T-helper 2 cell treated with Interferon-gamma antibody and Interleukin-4, amounts not matched to agents 100 ng/mL and 5 ng/mL, for 36 hours (primary cell): ENCODE data around the gene NEGR1. TPM values are rescaled to one million over a fixed set of nuclear protein-coding genes. Genes with fewer than 3 reads are reported as not detected.

Experiments used
- intact Hi-C: fragments of 100-400 bp; cut with micrococcal nuclease; formaldehyde crosslinking; loops from one replicate; pipeline ENCODE4 v1.15.1; 2023
- total RNA-seq: library from RNA; stranded (reverse); gene quantifications from 2 replicates; pipeline ENCODE4 v1.2.3, GENCODE V29; 2022

The NEGR1 gene
- total RNA-seq, 1 donor from 2014 or later: not detected

DNA sequence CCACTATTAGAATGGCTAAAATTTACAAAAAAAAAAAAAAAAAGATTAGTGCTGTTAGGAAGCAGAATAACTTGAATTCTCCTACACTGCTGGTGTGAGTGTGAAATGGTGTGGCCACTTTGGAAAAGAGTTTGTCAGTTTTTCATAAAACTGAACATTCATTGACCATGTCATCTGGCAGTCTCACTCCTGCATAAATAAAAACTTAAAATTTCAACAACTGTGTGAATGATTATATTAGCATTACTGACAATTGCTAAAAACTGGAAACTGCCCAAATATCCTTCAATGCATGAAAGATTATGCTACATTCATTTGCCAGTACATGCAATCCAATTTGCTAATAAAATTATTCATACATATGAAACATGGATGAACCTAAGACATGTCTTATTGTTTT is 570.9 kb downstream of the NEGR1 start:
- intact Hi-C loops: no loop called here

DNA sequence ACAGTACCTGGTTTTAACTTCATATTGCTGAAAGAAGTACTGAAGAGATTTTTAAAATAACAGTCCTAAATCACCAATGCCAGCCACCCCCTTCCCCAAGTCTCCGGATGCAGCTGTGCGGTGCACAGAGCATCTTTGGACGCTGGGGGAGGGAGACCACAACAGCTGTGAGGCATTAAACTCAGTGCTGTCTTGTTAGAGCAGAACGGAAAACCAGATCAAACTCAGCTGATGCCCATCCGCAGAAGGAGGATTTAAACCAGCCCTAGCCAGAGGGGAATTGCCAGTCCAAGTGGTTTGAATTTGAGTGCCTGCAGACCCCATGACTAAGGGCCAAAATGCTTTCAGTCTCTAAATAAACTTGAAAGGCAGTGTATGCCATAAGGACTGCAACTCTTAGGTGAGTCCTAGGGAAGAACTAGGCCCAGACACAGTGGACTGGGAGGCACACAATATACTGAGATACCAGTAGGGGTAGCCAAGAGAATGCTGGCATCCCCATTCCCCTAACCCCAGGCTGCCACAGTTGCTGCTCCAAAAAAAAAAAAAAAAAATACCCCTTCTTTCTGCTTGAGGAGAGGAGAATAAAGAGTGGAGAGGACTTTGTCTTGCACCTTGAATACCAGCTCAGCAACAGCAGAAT is 576.2 kb downstream of the NEGR1 start:
- intact Hi-C loops: no loop called here

DNA sequence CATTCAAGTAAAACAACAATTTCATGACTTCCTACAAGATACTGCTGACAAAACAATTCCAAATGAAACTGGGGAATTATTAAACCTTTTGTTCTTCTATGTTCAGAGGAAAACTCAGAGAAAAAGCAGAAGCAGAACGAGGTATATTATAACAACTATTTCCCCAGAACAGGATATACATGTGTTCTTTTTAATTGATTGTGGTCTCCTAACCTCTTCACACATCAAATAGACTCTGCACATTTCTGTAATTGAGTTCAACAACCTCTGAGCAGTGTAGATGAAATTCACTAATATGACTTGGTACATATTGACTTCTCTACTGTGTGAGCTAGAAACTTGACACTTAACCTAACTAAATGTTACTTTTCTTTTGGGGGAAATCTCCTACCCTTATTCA is 584.2 kb downstream of the NEGR1 start:
- intact Hi-C loops: no loop called here

DNA sequence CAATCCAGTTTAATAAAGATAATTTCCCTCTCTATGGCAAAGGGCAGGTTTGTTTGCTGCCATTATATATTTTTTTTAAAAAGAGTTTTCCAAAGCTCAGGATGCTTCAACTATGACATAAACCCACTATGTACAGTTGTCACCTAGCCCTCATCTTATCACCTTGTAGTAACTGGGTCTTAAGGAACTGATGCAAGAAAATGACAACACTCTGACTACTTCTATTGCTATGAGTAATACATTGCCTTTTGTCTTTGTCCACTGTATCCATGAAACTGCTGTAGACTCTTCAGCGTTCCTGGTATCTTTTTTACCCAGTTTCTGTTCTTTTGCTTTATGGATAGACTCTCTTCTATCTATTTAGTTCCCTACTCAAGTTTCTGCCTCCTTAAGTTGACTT is 586.5 kb downstream of the NEGR1 start:
- intact Hi-C loops: no loop called here

DNA sequence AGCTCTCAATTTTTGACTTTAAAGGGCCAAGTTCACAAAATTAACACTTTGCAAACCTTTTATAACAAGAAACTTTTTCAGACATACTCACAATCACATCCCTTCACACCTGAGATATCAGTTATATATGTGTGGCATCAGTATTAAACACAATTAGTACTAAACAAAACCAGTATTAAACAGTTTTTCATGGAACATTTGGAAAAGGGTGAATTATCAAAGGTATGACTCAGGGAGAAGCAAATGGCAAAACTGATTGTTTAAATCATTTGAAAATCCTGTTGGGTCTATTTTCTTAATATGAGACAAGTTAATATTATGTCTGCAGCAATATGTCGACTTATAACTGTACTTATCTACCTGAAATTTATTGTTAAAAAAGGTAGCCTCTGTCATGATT is 587.3 kb downstream of the NEGR1 start:
- intact Hi-C loops: no loop called here

DNA sequence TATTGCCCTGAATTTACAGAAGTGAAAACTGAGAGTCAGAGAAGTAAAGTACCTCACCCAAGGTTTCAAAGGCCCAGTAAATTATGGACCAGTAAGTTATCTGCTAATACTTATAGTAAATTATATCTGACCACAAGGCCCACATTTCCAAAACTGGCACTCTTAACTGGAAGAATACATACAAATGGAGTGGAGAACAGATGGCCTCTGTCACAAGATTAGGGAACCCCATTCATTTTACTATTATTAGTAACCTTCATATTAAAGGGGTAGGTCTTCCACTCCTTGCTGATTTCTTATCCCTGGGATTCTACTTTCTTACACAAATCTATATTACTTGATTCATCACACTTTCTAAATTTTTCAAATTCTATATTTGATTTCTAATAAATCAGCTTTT is 588.8 kb downstream of the NEGR1 start:
- intact Hi-C loops: no loop called here

DNA sequence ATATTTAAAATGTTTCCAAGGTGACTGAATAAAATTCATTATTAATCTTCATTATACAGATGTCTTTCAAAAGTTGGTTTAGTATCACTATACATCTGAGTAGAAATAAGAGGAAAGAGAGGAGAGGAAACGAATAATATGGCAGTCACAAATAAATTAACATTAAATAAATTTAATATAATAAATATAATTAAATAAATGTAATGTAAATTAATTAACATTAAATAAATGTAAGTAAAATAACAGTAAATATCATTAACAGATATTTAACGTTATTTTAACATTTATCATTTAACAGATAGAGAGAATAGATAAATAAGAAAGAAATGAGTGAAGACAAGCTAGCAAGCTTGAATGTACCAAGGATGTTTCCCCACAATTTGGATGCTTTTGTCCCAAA is 592.7 kb downstream of the NEGR1 start:
- intact Hi-C loops: no loop called here

DNA sequence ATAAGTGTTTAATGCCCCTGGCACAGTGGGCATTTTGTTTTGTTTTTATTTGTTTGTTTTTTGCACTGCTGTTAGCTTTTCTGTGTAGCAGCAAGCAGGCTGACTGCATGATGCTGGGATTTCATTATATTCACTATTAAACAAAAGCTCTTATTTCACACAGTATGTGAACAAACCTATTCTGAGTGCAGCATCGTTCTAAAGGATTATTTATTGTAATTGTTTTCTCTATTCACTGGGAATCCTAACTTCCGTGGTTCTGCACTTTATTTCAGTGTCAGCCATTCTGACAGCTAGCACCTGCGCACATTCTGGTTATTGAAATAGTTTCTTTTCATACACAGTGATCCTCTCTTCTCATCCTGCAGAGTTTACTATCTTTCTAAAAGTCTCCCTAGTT is 595.0 kb downstream of the NEGR1 start:
- intact Hi-C loops: no loop called here

DNA sequence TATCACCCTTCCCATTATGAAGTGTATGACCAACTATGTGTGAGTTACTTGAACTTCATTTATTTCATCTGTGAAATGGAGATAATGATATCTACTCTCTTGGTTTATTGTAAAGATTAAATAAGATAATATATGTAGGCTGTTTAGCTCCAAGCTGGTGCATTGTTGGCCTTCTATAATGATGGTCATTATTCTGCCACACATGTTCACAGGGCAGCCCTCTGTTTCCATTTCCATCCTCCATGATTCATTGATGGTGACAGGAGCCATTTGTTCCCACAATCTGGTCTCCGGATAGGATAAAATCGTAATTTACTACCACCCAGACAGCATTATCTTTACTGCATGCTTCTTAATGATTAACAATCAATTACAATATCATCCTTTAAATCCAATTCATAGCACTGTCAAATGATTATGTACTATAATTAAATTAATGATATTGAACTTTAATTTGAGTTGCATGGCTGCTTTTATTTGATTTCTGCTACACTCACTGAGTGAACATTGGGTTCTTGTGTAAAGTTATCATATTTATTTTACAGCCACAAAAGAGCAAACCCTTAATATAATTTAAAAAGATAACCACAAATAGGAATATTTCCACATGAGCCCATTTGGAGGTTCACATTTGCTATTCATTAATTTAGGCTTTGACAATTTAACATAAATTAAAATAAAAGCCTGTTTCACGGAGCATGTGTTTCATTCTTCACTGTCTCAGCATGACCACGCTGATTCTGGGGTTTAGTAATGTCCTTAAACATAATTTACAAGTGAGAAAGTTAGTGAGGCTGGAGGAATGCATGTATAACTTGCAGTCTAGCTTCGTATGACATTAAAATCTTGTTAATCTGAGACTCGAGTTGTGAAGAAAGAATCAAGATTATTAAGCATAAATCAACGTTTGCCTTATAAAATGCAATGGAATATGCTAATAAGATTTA is 605.1 kb downstream of the NEGR1 start:
- intact Hi-C loops: no loop called here

DNA sequence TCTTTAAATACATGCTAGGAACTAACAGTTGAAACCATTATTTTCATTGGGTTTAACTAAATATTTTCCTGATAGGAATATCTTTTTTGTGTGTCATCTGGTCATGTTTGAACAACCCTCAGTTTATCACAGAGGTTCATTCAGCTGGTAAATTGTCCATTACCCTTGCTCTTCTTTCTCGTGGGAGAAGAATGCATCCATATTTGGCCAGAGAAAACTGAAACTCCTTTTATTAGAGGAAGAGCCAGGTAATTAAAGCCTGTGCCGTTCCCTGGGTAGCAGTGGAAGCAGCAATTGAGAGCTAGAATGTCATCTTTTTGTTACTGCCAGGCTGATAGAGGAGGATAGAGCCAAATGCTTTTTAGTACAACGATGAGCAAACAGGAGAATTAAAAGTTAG is 614.3 kb downstream of the NEGR1 start:
- intact Hi-C loops: no loop called here

DNA sequence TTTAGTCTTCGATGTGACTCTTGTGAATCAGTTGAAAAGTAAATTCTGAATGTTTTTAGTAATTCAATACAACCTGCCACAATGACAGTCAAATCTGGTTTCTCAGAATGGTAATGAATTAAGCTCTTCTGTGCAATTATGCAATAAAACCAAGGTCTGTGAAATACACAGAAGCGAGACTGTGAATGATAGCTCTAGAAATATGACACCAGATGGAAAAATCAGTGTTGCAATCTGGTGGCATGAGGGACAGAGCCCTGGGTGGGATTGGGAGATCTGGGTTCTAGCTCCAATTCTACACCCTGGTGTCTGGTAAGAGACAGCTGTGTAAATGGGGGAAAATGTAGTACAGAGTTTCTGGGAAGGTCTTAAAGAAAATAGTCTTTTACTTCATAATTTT is 615.1 kb downstream of the NEGR1 start:
- intact Hi-C loops: no loop called here

DNA sequence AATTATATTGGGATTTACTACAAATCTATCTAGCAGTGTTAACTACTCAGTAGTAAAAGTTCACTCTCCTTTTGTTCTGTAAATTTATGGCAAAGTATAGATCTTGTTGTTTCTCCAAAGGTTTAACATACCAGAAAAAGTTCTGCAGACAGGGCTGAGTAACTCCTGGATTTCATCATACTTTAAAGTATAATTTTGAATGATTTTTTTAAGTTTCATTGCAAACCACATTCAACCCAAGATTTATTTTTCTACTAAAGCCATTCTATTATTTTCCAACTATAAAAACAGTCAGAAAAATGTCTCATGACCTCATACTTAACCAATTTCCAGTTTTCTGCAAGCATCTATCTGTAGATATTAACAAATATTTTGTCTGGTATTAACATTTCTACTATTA is 615.7 kb downstream of the NEGR1 start:
- intact Hi-C loops: no loop called here

DNA sequence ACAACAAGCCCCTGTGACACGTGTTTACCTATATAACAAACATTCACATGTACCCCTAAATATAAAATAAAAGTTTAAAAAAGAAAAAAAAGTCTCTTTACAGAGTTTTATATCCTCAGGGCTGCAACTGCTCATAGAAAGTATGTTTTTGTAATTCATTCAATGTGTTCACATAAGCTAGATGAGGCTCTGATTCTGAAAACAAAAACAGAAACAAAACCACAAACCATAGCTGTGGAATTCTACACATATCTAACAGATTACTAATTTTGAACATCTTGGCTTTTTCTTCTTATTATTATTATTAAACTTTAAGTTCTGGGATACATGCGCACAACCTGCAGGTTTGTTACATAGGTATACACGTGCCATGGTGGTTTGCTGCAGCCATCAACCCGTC is 621.9 kb downstream of the NEGR1 start:
- intact Hi-C loops: no loop called here

DNA sequence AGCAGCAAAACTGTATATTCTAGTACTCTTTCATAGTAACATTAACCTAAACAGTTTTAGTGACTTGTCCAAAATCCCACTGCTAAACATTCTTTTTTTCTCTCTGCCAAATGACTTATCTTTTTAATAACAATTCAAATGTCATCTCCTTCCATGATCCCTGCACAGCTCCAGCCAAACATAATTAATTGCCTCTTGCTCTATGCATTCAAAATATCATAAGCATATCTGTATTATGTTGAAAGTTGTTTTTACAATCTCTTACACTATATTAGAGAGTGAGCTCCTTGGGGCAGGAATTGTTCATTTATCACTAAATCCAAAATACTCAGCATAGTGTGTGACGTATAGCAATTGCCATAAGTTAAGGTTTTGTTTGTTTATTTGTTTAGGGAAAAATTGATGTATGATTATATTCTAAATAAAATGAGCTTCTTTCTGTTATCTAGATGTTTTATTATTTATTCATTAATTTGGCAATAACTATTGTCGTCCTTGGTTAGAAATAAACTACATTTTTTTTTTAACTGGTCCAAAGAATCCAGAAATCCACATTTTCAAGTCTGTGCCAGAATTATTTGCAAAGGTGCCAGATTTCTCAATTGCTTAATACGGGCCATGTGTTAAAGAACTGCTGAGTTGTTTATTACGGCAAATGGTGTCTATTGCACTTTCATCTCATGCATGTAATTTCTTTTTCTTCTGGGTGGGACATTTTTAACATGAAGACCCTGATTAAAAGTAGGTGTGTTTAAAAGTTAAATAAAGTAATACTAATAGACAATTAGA is 624.3 kb downstream of the NEGR1 start:
- intact Hi-C loops: no loop called here

DNA sequence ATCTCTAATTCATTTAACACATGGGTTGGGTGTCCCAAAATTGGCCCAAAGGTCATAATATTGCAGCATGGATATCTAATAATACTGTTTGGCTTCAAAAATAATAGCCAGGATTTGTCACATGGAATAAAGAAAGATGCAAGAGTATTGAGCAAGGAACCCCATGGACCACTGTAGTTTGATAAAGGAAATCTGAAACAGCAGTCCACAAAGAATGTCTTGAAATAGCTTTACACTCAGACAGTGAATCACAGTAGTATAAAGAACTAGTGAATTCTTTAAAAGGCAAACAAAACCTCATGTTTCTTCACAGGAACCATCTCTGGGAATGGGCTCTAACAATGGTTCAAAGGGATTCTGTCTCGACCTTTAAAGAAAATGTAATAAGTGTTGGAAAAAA is 625.4 kb downstream of the NEGR1 start:
- intact Hi-C loops: no loop called here

DNA sequence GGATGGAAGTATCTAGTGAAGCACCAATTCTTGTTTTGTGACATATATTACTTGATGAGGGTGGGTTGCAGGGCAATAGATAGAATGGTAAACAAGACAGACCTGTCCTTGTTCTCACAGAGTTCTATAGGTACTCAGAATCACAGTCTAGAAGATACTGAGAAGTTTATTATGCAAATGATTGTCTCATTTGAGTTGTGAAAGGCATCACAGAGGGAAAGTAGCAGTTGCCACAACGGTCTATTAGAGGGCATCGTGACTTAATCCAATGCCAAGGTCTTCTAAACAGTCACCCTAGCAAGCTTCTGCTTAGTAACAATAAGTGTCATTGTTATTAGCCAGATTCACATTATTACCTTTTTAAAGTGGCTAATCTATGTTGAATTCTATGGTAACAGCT is 626.7 kb downstream of the NEGR1 start:
- intact Hi-C loops: no loop called here

DNA sequence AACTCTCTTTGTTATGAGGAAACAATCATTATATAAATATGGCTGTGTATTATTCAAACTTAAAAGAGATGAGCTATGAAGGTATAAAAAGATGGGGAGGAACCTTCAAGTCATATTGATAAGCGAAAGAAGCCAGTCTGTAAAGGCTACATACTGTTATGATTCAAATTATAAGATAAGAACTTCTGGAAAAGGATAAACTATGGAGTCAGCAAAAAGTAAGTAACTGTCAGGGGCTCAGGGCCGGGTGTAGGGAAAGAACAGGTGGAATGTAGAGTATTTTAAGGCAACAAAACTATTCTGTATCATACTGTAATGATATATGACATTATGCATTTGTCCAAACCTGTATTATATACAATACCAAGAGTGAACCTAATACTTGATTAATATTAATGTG is 628.4 kb downstream of the NEGR1 start:
- intact Hi-C loops: no loop called here

DNA sequence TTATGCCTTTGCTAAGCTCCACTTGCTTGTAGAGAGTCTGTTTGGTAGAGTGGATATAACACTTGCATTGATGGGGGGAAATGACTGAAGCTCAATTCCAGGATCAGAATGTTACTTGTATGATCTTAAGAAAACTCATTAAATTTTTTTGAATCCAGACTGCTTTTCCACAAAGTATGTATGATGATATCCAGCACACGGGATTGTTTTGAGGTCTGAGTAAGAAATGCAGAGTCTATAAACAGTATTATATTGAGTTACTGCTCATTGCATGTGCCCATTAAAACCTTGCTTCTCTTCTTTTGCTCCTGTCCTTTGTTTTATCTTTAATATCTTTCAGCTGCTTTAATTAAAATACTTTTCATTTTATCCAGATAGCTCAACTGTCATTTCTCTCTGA is 631.1 kb downstream of the NEGR1 start:
- intact Hi-C loops: no loop called here

DNA sequence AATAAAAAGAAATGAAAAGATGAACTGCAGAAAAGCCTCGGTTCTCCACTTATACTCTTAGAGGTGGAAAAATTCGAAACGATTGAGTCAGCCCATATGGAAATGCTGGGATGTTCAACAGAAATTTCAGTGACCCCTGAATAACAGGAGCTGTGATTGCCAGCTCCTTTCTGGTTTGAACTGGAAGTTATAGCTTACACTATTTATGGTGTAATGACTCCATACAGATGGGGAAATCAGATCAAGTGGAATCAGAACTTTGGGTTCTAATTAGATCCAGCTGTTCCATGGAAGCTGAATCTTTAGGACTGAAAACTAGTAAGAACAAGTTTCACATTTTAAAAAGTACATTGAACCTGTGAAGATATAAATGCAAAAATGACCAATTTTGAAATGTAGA is 632.2 kb downstream of the NEGR1 start:
- intact Hi-C loops: no loop called here

DNA sequence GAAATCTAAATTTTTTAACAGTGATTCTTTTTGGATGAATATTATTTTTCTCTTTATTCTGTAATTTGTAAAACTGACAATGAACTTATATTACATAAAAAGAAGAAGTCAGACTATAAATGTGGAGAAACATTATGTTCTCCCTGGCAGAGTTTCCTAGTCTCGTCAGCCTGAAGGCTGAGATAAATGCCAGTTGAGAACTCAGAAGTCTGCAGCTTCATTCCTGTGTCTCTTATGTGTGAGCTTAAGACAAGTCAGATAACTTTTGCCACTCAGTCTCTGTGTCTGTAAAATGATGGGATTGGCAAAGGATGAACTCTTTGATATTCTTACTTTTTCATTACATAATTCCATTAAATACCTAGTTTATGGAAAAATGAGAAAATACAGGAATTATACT is 632.7 kb downstream of the NEGR1 start:
- intact Hi-C loops: no loop called here

DNA sequence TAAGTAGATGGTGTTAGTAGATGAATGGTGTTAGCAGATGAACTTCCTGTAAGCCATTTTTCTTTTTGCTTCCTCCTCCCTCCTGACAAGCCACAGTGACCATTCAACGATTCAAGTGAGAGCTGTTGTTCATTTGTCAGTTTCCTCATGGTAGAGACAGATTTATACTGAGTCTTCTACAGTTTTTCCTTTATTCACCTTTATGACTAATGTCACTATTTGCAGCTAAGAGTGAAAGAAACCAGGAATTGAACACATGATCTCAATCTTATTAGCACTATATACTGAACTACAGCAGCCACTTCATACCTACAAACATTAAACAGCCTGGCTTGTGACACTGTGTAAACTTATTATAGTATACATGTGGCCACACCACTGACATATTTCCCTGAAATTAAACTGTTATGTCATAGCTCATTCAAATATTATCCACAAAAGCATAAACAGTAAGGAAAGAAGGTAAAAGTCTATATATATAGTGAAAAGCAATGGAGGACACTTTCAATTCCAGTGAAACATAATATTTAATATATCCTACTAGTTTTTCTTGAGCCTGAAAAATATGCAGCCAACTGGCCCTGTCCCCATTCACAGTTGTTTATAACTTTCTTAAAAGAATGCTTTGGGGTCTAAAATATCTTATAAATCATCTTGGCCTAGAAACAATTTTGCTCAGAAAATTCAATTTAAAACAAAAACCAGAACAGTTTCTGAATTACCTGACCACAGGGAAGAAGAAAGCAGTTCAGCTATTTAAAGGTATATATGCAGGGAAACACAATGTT is 634.6 kb downstream of the NEGR1 start:
- intact Hi-C loops: no loop called here
